DMS114 treated with DMSO at 0.1 percent for 48 hours (cell line): Measurements from ENCODE around the gene UMAD1.
"Not testable (repeated sequence)": the region's sequence is repeated elsewhere in the genome, so short reads cannot be mapped to it uniquely, and the experiment has no call there.

Experiments
- DNase-seq: peaks from one replicate; lab custom pipeline; 2025; ENCODE audit not compliant: unreplicated experiment; lab: John Stamatoyannopoulos, UW

The UMAD1 gene

GRCh38 chr7:7795630-7796121 lies 155.1 kb downstream of the UMAD1 start:
- no peak for DNase-seq

- no peak for DNase-seq
Observed at GRCh38 chr7:7798510-7798909, 158.0 kb downstream of the UMAD1 start.

GRCh38 chr7:7799138-7799537 lies 158.6 kb downstream of the UMAD1 start:
- no peak for DNase-seq

DNA sequence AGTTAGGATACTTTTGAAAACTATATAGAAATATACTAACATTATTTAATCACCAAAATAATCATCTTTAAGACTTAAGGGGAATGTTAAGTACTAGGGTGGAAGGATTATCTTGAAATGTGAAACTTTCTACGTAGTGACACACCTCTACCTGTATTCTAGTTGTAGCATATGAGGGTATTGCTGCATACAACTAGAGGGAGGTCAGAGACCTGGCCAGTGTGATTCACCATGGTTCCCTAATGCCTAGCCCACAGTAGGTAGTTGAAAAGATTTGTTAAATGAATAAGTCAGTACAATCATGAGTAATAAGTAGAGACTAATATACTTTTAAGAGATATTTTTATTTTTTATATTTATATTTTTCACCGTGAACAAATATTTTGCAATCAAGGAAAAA lies 162.0 kb downstream of the UMAD1 start:
- DNase-seq, result no peak

- DNase-seq, result no peak
Observed at GRCh38 chr7:7803715-7804178, 163.2 kb downstream of the UMAD1 start.

- not testable (repeated sequence) for DNase-seq
Observed at GRCh38 chr7:7804822-7805221, 164.3 kb downstream of the UMAD1 start.

- DNase-seq, result no peak
Observed at GRCh38 chr7:7805511-7806153, 165.1 kb downstream of the UMAD1 start.

GRCh38 chr7:7808156-7808555 lies 167.6 kb downstream of the UMAD1 start:
- DNase-seq, result no peak

GRCh38 chr7:7808626-7809025 lies 168.1 kb downstream of the UMAD1 start:
- DNase-seq, result no peak

DNA sequence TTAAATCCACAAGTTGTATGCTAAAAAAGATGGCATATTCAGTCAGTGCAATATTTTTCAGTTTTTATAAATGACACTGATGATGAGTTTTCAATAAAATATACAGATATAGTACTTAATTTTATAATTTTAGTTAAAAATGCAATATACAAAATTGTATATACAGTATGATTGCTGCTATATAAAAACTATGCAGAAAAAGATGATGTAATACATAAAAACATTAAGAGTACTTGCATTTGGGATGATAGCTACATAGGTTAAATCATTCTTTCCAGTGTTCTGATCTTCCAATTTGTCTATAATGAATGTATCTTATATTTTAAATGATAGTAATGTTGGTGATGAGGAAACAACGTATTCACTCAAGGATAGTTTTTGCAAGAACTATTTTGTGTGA lies 169.8 kb downstream of the UMAD1 start:
- DNase-seq, result no peak

DNA sequence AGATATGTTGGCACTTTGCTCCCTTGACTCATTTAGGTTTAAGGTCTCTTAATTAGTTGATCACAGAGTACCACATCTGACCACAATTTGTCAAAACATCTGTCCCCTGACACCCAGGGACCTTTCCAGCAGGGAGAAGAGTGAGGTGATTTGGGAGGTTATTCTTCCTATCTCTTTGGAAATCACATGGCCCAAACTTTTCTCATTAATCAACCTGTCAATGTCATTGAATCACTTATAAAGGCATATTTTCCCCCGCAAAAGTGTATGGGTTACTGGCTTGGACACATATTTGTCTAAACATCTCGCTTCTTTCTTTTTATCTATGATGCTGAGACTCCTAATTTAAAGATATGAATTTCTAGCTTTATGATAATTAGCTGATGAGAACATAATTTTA lies 170.3 kb downstream of the UMAD1 start:
- no peak for DNase-seq

DNA sequence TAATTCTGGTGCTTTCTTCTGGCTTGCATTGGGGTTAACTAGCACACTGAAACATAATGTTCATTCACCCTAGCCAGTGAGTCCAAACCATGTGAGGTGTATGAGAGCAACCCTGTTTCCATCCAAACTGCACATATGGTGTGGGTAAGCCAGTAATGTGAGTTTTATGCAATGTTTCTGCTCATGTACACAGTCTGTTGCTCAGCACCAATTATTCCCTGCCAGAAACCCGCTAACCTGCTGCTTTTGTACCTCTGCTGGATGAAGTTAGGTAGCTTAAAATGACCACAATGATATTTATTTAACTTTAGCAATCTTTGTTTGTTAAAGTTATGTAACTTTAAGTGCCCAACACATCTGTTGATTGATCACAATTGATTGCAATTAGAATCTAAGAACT lies 171.6 kb downstream of the UMAD1 start:
- no peak for DNase-seq

DNA sequence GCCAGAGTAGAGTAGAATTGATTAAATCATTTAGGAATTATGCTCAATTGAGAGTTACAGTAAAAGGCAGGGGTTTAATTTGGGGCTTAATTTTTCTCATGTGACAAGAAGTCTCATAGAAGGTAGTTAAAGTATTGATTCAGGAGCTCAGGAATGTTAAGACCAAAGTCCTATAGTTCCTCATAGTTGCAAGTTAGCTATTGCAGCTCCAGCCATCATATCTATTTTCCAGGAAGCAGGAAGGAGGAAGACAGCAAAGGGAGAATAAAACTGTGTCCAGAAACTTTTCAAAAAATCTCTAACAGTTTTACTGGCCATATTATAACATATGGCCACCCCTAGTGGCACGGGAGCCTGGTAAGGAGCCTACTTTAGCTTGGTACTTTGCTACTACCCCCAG lies 174.8 kb downstream of the UMAD1 start:
- no peak for DNase-seq

DNA sequence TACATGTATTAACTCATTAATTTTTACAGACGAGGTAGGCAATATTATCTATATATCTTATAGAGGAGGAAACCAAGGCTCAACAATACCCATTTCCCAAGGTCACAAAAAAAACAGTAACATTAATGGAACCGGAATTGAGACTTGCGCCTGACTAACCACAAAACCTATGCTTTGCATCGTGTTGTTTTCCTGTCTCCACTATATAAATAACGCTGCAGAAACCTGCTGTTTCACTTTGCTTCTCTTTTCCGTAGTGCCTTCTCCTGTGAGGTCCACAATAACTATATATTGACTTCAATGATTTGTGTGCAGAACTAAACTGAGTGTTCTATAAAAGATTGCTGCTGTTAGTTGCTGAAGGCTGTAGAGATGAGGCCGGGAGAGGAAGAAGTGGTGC lies 175.5 kb downstream of the UMAD1 start:
- no peak for DNase-seq

DNA sequence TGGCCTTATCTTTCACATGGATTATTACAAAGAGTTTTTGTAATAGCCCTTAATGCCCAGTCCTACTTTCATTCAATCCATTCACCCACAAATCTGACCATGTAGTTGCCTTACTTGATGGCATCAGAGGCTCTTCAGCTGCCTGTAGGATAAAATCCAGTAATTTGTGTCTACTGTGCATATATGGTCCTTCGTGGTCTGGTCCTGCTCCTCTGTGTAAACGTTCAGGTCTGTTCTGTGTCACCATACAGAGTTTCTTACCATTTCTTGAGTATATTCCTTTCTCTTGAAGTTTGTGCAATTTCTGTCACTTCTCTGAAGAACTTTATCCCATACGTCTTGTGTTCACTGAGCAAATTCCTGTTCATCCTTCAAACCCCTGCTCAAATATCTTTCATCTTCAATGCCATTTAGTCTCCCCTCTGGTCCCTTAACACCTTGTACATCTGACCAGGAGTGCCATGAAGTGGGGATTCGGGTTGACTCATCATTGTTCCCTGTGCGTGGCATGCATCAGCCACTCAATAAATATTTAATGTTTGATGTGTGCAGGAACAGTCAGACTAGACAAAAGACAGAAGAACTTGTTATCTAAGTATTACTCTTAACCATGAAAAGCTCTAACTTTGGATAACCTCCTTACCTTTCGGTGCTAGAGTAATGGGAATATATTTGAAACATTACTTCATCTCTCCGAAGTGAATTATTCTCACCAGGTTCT lies 176.4 kb downstream of the UMAD1 start:
- DNase-seq, result no peak

GRCh38 chr7:7817748-7818147 lies 177.2 kb downstream of the UMAD1 start:
- DNase-seq, result no peak

GRCh38 chr7:7818179-7818578 lies 177.6 kb downstream of the UMAD1 start:
- not testable (repeated sequence) for DNase-seq

GRCh38 chr7:7819442-7820247 lies 179.1 kb downstream of the UMAD1 start:
- no peak for DNase-seq

- DNase-seq, result no peak
Observed at GRCh38 chr7:7820409-7820808, 179.9 kb downstream of the UMAD1 start.

DNA sequence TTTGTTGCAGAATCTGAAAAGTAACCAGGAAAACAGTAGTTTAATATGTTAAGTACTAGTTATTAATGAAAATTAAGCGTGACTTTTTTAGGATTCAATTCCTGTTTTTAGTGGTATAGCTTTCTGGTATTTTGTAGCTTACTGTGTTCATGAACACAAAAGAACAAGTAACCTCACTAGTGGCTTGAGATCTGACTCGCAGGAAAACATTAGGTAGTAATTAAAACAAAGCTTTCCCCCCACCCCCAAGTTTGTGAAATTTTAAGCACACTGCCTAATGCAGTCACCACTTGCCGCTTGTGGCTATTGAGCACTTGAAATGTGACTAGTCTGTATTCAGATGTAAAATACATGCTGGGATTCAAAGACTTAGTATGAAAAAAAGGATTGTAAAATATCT lies 180.4 kb downstream of the UMAD1 start:
- no peak for DNase-seq

DNA sequence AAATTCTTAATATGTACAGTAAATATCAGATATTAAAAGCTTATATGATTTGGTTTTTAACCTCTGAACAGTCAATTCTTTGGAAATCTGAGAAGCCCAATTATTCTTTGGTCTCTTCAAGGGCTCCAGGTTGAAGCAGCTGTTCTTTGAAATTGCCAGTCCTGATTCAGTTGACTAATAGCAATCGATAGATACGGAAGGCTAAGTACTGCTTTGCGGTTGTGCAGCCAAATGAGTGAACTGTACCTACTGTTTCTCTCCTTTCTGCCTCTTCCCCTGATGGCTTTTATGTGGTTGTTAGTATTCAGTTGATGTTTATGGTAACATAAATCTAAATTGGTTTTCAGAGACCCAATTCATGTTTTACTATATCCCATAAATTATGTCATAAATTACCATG lies 181.0 kb downstream of the UMAD1 start:
- no peak for DNase-seq

DNA sequence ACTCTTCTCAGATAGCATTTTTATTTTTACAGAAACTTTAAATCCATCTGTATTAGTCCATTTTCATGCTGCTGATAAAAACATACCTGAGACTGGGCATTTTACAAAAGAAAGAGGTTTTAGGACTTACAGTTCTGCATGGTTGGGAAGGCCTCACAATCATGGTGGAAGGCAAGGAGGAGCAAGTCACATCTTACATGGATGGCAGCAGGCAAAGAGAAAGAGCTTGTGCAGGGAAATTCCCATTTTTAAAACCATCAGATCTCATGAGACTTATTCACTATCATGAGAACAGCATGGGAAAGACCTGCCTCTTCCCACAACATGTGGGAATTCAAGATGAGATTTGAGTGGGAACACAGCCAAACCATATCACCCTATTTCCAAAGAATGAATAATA lies 184.7 kb downstream of the UMAD1 start:
- not testable (repeated sequence) for DNase-seq
